HK-2 (cell line): ENCODE measurements around the gene EXOC3.

Experiments used
- DNase-seq: peaks from one replicate; pipeline ENCODE4 v3.0.0-alpha.2; 2018; ENCODE audit not compliant: unreplicated experiment

Gene EXOC3

DNA sequence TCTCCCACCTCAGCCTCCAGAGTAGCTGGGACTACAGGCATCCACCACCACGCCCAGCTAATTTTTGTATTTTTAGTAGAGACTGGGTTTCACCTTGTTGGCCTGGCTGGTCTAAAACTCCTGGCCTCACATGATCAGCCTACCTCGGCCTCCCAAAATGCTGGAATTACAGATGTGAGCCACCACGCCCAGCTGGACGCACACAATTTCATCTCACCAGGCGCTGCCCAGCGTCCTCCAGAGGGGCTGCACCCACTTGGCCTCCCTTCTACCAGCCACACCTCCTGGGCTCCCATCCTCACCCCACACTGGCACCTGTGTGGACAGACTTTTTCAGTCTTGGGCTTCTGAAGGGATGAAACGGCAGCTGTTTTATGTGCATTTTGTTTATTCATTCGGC is 3.8 kb upstream of the EXOC3 start:
- DNase-seq = no peak

GRCh38 chr5:439636-440035 is 3.3 kb upstream of the EXOC3 start:
- DNase-seq = no peak

DNA sequence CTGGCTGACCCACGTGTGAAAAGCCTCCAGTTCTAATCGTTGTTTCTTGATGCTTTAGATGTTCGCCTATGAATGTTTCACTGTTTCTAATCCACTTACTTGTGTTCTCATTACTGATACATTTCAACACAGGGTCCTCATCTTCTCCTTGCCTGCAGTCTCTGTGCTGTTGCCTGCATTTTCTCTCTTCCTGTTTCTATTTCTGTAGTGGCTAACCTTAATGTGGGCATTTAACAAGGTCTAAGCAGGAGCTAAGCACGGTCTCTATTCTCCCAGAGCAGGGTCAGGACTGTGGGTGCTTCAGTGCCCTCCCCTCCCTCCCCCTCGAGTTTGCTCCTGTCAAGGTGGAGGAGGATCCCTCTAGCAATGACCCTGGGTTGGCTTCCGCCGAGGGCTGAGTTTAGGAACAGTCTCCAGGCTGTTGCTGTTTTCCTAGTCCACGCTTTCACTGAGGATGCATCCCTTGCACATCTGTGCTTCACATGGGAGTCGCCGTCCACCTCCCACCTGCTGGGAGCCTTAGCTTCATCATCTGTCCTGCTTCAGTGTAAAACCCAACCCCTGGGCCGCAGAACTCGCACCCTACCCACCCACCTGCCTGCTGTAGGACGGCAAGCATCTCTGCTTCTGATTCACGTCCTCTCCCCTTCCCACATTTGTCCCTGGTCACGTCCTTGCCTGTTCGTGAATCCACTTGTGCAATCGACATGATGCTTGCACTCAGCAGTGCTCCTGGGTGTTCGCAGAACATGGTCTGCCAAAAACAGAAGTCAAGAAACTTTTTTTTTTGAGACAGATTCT is 2.4 kb upstream of the EXOC3 start:
- DNase-seq = no peak

- DNase-seq = no peak
Measured at GRCh38 chr5:441996-442334, 1.0 kb upstream of the EXOC3 start.

DNA sequence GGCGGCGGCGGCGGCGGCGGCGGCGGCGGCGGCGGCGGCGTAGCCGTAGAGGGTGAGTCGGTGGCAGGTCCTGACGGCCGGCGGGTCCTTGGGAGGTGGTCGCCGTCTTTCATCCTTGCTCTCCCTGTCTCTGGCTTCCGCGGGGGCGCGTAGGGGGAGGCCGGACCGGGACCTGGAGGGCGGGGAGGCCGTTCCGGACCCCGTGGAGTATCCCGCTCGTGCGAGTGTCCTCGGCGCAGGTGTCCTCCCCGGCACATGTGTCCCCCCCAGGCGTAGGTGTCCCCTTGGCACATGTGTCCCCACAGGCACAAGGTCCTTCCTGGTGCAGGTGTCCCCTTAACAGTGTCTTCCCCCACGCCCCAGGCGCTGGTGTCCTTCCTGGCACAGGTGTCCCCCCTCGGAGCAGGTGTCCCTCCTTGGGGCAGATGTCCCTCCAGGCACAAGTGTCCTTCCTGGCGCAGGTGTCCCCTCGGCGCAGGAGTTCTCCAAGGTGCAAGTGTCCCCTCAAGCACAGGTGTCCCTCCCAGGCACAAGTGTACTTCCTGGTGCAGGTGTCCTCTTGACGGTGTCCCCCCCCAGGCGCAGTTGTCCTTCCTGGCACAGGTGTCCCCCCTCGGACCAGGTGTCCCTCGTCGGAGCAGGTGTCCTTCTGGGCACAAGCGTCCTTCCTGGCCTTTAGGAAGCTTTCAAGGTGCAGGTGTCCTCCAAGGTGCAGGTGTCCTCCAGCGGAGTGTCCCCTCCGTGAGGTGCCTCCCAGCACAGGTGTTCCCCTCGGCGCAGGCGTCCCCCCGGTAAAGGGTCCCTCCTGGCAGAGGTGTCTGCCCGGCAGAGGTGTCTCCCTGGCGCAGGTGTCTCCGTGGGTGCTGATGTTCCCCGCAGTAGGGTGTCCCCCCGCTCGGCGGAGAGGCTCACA is 519 bp downstream of the EXOC3 start:
- DNase-seq = no peak

GRCh38 chr5:444226-444625 is 1.2 kb downstream of the EXOC3 start:
- no peak for DNase-seq

- DNase-seq = no peak
Measured at GRCh38 chr5:445591-445990, 2.6 kb downstream of the EXOC3 start.

- DNase-seq = no peak
Measured at GRCh38 chr5:446066-446882, 3.3 kb downstream of the EXOC3 start.

- DNase-seq = no peak
Measured at GRCh38 chr5:446883-447263, 3.9 kb downstream of the EXOC3 start.

DNA sequence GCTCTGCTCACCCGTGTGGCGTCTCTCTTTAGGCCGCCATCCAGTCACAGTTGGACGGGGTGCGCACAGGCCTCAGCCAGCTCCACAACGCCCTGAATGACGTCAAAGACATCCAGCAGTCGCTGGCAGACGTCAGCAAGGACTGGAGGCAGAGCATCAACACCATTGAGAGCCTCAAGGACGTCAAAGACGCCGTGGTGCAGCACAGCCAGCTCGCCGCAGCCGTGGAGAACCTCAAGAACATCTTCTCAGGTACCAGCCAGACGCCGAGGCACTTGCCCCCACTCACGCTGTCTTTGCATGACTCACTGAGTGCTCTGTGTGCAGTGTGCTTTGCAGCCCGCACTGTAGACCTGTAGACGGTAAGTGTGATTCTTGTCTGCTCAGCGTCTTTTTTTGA is 4.5 kb downstream of the EXOC3 start:
- DNase-seq = no peak

GRCh38 chr5:448061-448765 is 5.2 kb downstream of the EXOC3 start:
- no peak for DNase-seq

DNA sequence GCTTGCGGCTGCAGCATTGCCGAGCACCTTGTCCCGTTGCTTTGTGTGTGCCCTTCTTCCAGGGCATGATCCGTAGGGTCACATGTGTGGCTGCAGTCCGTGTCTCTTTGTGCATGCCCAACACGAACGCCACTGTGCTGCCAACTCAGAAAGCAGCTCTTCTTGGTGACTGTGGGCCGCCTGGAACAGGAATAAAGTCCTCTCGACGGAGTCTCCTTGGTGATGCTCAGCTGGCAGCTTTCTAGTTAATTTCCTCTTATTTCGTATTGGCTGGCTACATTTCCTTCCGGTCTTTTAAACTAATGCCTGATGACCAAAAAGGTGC is 5.8 kb downstream of the EXOC3 start:
- DNase-seq = no peak

- DNase-seq = no peak
Measured at GRCh38 chr5:449151-449550, 6.2 kb downstream of the EXOC3 start.

DNA sequence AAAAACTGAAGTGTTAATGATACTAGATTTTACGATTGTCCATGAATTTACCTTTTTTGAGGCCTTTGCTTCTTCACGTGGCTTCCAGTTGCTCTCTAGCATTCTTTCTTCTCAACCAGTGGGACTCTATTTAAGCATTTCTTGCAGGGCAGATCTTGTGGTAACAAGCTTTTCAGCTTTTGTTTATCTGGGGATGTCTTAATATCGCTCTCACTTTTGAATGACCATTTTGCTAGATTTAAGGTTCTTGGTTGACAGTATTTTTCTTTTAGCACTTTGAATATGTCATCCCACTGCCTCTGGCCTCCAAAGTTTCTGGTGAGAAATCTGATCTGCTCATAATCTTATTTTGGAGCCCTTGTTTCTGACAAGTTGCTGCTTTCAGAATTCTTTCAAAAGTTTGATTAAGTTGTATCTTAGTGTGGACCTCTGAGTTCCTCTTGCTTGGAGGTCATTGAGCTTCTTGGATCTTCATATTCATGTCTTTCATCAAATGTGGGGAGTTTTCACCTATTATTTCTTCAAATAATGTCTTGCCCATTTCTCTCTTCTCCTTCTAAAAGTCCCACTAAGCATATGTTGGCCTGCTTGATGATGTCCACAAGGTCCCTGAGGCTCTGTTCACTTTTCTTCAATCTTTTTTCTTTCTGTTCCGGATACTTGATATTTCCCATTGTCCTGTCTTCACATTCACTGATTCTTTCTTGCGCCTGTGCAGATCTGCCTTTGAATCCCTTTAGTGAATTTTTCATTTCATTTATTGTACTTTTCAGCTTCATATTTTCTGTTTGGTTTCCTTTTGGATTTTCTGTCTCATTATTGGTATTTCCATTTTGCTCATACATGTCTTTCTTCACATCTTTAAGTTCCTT is 8.8 kb downstream of the EXOC3 start:
- DNase-seq = no peak

DNA sequence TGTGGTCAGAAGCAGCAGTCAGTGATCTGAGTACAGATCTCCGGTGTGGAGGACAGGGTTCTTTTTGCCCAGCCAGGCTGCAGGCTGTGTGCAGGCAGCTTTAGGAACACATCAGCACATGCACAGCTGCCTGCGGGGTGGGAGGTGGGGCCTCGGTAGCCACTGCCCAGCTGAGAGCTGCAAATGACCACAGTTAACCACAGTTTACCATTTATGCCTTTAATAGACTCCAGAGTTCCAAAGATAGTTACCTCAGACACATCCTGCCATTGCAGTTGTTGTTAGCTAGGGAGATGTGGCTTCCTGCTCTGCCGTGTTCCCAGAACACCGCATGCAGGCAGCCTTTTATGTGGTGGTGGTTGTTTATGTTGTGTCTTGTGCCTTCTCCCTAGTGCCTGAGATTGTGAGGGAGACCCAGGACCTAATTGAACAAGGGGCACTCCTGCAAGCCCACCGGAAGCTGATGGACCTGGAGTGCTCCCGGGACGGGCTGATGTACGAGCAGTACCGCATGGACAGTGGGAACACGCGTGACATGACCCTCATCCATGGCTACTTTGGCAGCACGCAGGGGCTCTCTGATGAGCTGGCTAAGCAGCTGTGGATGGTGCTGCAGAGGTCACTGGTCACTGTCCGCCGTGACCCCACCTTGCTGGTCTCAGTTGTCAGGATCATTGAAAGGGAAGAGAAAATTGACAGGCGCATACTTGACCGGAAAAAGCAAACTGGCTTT is 10.2 kb downstream of the EXOC3 start:
- no peak for DNase-seq

DNA sequence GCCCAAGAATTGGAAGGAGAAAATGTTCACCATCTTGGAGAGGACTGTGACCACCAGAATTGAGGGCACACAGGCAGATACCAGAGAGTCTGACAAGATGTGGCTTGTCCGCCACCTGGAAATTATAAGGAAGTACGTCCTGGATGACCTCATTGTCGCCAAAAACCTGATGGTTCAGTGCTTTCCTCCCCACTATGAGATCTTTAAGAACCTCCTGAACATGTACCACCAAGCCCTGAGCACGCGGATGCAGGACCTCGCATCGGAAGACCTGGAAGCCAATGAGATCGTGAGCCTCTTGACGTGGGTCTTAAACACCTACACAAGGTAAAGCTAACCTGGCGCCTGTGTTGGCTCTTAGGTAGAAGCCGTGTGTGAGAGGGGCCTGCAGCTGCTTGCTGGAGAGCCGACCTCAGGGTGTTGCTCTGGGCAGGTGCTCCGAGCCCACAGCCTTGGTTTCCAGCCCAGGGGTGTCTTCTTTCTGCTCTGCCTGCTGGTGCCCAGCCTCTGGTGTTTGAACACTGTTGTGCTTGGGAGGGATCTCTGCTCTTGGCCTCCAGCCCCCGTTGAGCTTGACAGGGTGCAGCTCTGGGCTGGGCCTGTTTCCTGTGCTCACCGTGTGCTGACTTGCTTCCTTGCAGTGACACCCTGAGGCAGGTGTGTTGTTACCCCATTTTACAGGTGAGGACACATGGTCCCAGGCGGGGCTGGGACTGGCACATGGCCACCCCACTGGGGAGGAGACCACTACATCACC is 10.9 kb downstream of the EXOC3 start:
- no peak for DNase-seq

DNA sequence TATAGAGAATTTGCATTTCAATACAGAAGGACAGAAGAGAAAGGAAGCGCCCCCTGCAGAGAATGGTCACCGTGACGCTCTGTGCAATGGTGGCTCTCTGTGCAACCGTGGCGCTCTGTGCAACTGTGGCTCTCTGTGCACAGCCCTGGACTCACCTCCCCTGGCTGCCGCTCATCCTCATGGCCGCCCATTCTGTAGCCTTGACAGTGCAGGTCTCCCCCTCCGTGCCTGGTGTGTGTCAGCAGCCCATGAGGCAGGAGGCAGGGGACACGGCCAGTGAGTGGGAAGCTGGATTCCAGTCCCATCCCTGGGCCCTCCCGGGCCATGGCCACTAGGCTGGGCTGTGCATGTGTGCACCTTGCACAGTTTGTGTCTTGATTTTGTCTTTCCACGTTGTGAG is 12.0 kb downstream of the EXOC3 start:
- no peak for DNase-seq

DNA sequence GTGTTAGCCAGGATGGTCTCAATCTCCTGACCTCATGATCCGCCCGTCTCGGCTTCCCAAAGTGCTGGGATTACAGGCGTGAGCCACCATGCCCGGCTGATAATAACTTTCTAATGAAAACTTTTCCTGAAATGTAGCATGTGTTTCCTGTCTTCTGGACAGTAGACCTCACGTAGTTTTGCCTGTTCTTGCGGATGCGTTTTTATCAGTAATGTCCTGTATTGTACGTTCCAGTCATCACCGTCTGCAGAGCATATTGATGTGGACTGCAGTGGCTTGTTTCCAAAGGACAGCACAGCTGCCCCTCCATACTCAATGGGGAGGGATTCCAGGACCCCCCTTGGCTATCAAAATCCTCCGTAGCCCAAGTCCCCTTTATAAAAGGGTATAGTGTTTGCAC is 12.8 kb downstream of the EXOC3 start:
- no peak for DNase-seq
